Activated gamma-delta T cell (primary cell): Measurements from ENCODE around the gene PRTFDC1.
"Not testable (repeated sequence)": the region's sequence is repeated elsewhere in the genome, so short reads cannot be mapped to it uniquely, and the experiment has no call there.

ENCODE experiments used
- DNase-seq: peaks from one replicate; lab custom pipeline; 2025; lab: John Stamatoyannopoulos, UW

The PRTFDC1 gene

GRCh38 chr10:24930427-24930826 lies 22.0 kb downstream of the PRTFDC1 start:
- DNase-seq = no peak

GRCh38 chr10:24929904-24930303 lies 22.5 kb downstream of the PRTFDC1 start:
- DNase-seq = no peak

DNA sequence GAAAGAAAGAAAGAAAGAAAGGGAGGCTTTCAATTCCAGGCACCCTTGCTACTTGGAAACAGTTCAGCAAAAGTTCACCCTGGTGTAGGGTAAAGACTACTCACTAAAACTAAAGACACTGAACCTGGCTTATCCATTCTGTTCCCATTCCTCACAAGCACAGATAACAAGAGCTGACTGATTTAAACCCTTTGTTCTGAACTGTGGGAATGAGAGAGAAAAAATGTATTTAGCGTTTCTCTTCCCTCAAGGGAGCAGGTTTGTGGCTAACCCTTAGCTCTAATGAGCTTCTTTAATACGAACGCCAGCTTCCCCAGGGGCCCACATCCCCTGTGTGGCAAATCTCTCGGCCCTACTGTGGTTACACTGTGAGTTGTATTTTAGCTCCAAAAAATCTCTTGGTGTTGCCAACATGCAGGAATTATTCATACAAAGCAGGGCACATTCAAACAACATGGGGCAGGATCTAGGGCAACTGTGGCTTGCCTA lies 23.3 kb downstream of the PRTFDC1 start:
- DNase-seq = no peak

DNA sequence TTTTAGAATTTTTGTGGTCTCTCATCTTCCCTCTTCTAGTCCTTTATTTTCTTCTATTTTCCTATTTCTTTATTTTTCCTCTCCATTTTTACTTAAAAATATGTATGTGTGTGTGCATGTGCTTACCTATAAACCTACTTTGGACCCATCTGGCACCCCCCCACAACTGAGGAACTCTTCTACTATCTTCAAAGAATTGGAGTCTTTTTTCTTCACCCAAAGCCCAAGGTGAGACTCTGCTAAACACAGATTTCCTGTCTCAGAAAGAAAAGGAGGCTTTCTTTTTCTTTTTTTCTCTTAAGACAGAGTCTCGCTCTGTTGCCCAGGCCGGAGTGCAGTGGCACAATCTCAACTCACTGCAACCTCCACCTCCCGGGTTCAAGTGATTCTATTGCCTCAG lies 24.2 kb downstream of the PRTFDC1 start:
- no peak for DNase-seq

GRCh38 chr10:24926557-24926956 lies 25.8 kb downstream of the PRTFDC1 start:
- no peak for DNase-seq

DNA sequence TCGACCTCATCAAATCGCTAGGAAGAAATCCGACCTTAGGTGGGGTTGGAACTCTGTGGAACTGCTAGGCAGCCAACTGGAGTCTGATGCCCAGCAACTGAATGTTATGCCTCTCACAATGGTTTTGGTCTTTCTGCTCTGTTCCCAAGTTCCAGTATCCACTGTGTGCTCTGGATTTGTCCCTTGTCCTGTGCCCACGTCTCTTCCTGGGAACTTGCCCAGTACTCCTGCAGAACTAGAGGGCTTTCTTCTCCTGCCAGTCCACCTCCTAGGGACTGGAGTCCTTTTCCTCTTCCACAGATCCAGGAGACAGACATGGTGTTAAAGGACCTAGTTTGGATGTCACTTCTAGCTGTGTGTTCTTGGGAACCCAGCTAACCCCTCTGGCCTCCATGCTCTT lies 26.6 kb downstream of the PRTFDC1 start:
- DNase-seq = no peak

DNA sequence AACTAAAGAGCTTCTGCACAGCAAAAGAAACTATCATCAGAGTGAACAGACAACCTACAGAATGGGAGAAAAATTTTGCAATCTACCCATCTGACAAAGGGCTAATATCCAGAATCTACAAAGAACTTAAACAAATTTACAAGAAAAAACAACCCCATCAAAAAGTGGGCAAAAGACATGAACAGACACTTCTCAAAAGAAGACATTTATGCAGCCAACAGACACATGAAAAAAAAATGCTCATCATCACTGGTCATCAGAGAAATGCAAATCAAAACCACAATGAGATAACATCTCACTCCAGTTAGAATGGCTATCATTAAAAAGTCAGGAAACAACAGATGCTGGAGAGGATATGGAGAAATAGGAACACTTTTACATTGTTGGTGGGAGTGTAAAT lies 27.9 kb downstream of the PRTFDC1 start:
- not testable (repeated sequence) for DNase-seq

- not testable (repeated sequence) for DNase-seq
These were observed 30.1 kb downstream of the PRTFDC1 start for GRCh38 chr10:24922222-24922868.

DNA sequence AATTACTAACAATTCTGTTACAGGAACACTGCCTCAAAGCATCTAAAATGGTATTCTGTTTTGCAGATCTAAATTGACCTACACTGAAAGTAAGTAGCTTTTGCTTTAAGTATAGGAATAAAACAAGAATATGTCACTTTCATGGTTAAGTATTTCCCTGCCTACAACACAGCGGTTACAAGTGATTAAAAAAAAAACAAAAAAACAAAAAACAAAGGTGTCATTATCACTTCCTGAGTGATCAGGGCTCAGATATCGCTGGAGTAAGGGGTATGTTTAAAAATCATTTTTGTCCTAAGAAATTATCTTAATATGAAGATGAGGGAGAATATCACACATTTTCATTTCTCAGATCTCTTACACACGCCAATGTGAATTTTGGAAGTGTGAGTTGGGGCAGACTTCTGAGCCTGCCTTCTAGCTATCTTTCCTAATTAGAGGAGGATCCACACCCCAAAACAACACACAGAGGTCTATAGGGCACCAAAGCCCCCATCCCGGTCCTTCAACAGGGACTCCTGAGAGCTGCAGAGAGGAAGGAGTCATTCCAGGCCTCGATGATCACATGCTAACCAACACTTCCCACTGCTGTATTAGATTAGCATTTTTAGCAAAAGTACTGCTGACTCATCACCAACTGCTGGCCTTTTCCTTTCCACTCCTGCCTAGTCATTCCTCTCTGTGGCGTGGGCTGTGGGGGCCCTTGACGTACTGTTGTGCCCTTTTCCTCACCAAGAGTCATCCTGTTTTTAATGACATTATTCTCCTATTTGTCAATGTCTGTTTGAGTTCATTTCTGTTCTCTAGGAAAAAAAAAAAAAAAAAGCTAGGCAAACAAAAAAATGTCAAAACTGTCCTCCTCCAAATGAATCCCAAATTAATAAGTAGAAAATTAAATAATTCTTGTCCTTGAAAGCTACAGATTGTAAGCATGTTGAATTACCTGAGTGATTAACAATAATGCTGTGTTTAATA lies 31.2 kb downstream of the PRTFDC1 start:
- no peak for DNase-seq

- not testable (repeated sequence) for DNase-seq
These were observed 32.2 kb downstream of the PRTFDC1 start for GRCh38 chr10:24920192-24920591.

DNA sequence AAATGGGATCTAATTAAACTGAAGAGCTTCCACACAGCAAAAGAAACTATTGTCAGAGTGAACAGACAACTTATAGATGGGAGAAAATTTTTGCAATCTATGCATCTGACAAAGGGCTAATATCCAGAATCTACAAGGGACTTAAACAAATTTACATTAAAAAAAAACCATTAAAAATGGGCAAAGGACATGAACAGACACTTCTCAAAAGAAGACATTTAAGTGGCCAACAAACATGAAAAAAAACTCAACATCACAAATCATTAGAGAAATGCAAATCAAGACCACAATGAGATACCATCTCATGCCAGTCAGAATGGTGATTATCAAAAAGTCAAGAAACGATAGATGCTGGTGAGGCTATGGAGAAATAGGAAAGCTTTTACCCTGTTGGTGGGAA lies 32.8 kb downstream of the PRTFDC1 start:
- DNase-seq = not testable (repeated sequence)

GRCh38 chr10:24917979-24918378 lies 34.4 kb downstream of the PRTFDC1 start:
- no peak for DNase-seq

DNA sequence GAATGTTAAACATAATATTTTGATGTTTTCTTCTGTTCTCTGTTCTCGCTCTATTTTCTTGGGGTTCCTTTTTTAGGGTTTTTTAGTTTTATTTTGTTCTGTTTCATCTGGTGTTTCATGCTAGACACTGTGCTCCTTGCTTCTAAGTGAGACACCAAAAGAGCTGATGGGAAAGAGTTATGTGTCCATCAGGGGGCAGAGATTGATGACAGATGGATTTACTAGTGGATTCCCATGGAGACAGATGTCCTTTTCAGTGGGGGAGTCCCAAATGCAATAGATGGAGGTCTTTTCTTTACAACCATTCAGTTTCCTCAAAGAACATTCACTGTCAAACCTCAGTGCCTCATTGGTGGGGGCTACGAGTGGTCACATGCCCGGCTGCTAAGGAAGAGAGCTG lies 34.9 kb downstream of the PRTFDC1 start:
- DNase-seq = no peak

DNA sequence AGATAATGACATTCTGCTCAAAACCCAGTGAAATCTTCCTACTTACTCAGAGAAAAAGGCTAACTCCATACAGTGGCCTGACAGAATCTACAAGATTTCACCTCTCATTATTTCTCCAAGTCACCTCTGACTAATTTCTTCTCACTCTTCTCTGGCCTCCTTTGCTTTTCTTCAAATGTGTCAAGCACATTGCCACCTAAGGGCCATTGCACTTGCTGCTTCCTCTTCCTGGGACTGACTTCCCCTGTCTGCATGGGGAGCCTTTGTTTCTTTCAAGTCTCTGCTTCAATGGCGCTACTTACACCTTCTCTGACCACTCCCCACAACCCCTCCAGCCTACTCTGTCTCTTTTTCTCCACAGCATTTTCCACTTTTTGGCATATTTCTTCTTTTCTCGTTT lies 36.0 kb downstream of the PRTFDC1 start:
- no peak for DNase-seq

DNA sequence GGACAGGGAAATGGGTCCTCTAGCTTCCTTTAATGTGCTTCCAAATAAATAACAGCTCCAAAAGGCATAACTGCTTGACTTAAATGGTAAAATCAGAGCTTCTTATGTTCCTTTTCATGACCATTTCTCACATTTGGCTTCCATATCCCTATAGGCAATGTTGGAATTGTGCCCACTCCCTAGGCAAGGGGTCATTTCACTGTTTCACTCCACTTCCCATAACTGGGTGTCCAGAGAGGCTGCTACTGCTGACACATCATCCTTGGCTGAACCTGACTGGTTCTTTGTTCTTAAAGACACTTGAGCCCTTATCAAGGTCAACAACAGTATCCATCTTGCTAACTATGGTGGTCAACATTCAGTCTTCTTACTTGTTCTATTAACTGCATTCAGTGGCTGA lies 37.1 kb downstream of the PRTFDC1 start:
- no peak for DNase-seq

- DNase-seq = no peak
These were observed 38.3 kb downstream of the PRTFDC1 start for GRCh38 chr10:24914148-24914547.

DNA sequence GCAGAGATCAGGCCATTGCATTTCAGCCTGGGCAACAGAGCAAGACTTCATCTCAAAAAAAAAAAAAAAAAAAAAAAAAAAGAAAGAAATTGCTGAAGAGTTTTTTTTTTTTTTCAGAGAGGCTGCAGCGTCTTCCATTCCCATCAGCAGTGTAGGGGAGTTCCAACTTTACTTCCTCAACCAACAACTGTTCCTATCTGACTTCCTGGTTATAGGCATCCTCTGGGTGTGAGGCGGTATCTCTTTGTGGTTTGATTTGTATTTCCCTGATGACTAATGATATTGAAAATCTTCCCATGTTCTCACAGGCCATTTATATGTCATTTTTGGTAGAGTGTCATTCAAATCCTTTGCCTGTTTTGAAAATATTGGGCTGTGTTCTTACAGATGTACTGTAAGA lies 40.2 kb downstream of the PRTFDC1 start:
- no peak for DNase-seq

DNA sequence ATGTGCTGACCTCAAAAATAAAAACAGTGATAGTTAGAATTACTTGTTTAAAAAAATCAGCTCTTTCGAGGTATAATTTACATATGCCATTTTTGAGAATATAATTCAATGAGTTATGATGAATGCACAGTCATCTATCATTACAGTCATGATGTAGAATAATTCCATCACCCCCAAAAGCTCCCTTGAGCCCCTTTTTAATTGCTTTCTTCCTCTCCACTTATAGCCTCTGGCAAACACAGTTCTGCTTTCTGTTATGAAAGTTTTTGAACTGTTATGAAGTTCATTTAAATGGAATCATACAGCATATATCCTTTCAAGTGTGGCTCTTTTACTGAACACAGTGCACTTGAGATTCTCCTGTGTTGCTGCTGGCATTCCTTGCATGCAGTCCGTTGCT lies 41.4 kb downstream of the PRTFDC1 start:
- no peak for DNase-seq

DNA sequence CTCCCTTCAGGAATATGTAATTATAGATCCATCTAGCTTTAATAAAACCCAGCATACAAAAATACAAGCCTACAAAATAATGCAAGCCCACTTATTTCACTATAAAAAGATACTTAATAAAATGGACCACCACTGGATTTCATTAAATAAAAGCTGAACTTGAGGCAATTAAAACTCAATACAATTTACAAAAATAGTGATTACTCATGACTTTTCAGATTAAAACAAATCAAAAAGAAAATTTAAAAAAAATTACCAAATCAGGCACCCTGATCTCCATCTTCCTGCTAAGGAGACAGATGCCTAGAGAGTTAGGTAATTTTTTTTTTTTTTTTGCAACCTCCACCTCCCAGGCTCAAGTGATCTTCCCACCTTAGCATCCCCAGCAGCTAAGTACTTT lies 41.8 kb downstream of the PRTFDC1 start:
- no peak for DNase-seq

GRCh38 chr10:24908793-24909423 lies 43.5 kb downstream of the PRTFDC1 start:
- no peak for DNase-seq

GRCh38 chr10:24907956-24908355 lies 44.5 kb downstream of the PRTFDC1 start:
- DNase-seq = no peak

DNA sequence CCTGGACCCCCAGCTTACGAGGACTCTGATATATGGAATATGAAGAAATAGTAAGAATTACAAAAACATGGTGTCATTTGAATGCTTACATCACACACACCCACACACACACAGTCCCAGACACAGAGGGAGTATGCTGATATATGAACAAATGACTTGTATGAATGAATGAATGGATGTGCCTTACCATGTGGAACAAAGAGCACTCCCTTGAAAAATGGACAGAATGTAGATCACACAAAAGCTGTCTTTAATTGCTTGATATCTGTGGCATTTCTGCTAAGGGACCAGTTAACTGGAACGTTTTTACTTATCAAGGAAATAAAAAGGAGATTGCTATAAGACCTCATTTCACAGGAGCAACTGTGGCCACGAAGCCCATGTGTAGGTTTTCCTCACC lies 46.0 kb downstream of the PRTFDC1 start:
- DNase-seq = no peak

- no peak for DNase-seq
These were observed 47.6 kb downstream of the PRTFDC1 start for GRCh38 chr10:24904824-24905223.
